Measurements from ENCODE around the gene SLC2A9.
A peak's percentile ranks its signal among the peaks of the same experiment; 100 is the strongest.
"Not testable (repeated sequence)": the region's sequence is repeated elsewhere in the genome, so short reads cannot be mapped to it uniquely, and the experiment has no call there.

SLC2A9 gene

DNA sequence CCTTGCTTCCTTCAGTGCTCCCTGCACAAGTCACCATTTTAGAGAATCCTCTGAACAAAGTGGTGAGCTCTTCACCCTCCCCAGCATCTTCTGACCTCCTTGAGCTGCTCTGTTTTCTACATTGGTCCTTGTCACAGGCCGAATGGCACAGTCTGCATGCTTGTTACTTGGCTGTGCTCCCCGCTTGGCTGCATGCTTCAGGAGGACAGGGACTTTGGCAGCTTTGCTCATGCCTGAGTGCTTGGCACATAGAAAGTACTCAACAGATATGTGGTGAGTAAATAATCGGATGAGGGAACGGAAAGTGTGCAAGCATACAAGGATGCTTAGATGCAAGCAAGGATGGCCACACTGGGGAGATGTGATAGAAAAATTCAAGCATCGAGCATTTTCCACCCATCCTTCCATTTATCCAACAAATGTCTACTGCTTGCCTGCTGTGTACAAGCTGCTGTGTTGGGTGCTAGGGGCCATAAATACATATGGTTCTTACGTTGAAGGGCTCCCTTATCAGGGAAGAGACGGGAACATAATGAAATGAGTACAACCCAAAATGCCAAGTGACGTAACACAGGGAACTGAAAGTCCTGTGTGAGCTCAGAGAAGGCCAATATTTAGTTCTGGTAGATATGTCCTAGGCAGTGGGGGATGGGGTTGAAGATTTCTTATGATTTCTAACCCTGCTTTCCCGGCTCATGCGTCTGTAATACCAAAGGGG, 31.2 kb downstream of the SLC2A9 start:
- no peak for DNase-seq (ENCODE audit: low read depth)
- H3K4me3 ChIP-seq (ENCODE audit: low read depth, low read length), result no peak overlapping the region
- TF ChIP-seq, protein P1, sequence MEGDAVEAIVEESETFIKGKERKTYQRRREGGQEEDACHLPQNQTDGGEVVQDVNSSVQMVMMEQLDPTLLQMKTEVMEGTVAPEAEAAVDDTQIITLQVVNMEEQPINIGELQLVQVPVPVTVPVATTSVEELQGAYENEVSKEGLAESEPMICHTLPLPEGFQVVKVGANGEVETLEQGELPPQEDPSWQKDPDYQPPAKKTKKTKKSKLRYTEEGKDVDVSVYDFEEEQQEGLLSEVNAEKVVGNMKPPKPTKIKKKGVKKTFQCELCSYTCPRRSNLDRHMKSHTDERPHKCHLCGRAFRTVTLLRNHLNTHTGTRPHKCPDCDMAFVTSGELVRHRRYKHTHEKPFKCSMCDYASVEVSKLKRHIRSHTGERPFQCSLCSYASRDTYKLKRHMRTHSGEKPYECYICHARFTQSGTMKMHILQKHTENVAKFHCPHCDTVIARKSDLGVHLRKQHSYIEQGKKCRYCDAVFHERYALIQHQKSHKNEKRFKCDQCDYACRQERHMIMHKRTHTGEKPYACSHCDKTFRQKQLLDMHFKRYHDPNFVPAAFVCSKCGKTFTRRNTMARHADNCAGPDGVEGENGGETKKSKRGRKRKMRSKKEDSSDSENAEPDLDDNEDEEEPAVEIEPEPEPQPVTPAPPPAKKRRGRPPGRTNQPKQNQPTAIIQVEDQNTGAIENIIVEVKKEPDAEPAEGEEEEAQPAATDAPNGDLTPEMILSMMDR (conservative IDR thresholded peaks at IDR 0.05; ENCODE audit: low read depth, low read length), result no peak

DNA sequence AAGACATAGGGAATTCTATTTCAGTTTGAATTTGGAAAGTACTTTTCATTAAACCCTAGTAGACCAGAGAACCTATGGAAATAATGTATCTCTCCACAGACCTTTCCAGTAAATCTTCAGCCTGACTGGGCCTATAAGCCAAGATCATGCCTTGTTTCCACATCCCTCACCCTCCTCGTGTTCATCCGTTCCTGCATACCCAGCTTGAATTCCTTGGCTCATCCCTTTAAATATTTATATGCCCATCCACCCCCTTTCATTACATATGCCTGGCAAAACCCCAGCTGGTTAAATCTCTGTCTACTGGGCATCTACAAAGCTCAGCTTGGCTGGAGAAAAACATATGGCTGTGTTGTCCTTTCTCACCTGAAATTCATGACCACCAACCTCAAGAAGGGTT, 32.4 kb downstream of the SLC2A9 start:
- H3K4me3 ChIP-seq (ENCODE audit: low read depth, low read length), result no peak overlapping the region
- TF ChIP-seq, protein P1 (conservative IDR thresholded peaks at IDR 0.05; ENCODE audit: low read depth, low read length), result no peak
- DNase-seq (ENCODE audit: low read depth), result no peak

DNA sequence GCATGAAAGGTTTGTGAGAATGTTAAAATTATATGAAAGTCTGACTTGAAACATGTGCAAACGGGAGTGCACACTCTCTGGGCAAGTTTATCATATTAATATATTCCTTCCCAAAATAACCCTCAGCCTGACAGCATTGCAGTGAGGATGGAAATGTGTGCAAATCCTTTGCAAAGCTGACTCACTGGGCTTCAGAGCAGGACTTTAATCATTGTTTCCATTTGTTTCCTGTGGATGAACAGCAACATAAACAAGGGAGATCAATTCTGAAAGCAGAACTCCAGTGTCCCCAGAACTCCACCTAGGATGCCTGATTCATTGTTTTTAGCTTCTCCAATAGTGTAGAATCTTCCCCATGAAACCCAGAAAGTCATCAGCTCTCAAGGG, 32.9 kb downstream of the SLC2A9 start:
- TF ChIP-seq, protein P1 (conservative IDR thresholded peaks at IDR 0.05; ENCODE audit: low read depth, low read length), result no peak
- peak; percentile 26 for DNase-seq (ENCODE audit: low read depth)
- no peak overlapping the region for H3K4me3 ChIP-seq (ENCODE audit: low read depth, low read length)

DNA sequence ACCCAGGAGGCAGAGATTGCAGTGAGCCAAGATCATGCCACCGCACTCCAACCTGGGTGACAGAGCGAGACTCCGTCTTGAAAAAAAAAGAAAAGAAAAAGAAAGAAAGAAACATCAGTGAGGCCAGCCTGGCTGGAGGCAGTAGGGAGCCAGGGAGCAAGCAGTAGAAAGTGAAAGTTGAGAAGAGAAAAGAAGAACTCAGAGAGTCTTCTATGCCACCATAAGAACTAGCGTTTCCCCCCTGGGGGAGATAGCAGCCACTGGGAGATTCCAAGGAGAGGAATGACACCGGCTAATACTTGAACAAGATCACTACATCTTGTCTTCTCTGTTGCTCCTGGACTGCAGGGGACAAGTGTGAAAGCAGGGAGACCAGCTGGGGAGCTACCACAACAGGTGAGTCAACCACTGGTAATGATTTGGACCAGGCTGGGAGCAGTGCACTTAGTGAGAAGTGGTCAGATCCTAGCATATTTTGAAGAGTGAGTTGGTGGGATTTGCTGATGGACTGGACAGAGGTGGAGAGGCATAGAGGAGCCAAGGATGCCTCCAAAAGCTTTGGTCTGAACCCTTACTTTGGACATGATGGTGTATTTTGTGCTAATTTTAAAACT, 33.4 kb downstream of the SLC2A9 start:
- no peak overlapping the region for H3K4me3 ChIP-seq (ENCODE audit: low read depth, low read length)
- TF ChIP-seq, protein P1 (conservative IDR thresholded peaks at IDR 0.05; ENCODE audit: low read depth, low read length), result no peak
- no peak for DNase-seq (ENCODE audit: low read depth)

DNA sequence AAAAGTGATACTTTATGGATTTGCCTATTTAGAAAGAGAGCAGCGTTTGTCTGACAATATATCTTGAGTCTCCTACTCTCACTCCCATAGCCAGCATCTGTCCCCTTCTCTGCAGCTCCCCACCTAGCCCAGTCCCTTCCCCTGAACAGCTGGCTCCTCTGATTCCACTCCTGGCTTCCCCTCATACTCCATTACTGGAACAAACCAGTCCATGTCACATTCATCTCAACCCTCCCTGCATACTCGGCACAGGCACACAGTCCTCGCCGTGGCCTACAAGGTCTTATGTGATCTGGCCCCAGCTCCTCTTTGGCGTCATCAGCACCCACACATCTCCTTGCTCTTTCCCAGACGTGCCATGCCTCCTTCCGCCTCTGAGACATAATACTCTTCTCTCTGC, 36.7 kb downstream of the SLC2A9 start:
- no peak for DNase-seq (ENCODE audit: low read depth)
- TF ChIP-seq, protein P1 (conservative IDR thresholded peaks at IDR 0.05; ENCODE audit: low read depth, low read length), result no peak
- H3K4me3 ChIP-seq (ENCODE audit: low read depth, low read length), result no peak overlapping the region

DNA sequence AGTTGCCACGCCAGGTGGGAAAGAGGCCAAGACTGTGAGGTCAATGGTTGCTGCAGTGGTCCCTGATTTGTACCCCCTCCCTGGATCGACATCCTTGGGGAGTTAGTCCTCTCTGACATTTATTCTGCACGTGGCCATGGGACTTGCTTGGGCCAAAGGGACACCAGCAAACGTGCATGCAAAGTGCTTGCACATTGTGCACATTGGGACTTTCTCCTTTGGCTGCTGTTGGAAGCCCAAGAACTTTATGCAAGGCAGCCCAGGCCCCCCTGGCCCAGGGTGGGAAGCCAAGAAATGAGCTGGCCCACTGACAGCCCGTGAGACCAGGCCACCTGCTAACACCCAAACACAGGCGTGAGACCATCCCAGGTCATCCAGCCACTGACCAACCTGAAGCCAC, 38.1 kb downstream of the SLC2A9 start:
- TF ChIP-seq, protein P1 (conservative IDR thresholded peaks at IDR 0.05; ENCODE audit: low read depth, low read length), result no peak
- H3K4me3 ChIP-seq (ENCODE audit: low read depth, low read length), result no peak overlapping the region
- no peak for DNase-seq (ENCODE audit: low read depth)

DNA sequence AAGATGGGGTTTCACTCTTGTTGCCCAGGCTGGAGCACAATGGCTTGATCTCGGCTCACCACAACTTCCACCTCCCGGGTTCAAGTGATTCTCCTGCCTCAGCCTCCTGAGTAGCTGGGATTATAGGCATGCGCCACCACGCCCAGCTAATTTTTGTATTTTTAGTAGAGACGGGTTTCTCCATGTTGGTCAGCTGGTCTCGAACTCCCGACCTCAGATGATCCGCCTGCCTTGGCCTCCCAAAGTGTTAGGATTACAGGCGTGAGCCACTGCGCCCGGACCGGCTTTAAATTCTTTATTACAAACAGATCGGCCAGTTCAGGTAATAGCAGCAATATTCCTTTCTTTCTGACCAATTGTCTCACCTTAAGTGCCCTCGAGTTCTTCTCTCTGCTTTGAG, 39.4 kb downstream of the SLC2A9 start:
- H3K4me3 ChIP-seq (ENCODE audit: low read depth, low read length); DNase-seq (ENCODE audit: low read depth): not testable (repeated sequence)
